Loucy (cell line): ENCODE measurements around the gene NOL8.

Source experiments
- EZH2phosphoT487 ChIP-seq: fragments of 200-600 bp; IDR thresholded peaks from 2 replicates; pipeline ENCODE4 v1.6.1; 2018; ENCODE audit warnings: antibody characterized with exemption, mild to moderate bottlenecking, moderate library complexity, borderline replicate concordance
- TF ChIP-seq, protein P1 (sequence below): fragments of 200-600 bp; sonication (generic); conservative IDR thresholded peaks from 2 replicates; pipeline ENCODE4 v1.5.1; 2014; ENCODE audit warnings: mild to moderate bottlenecking, antibody characterized with exemption, low read length

GRCh38 chr9:92265154-92265553 is 60.0 kb downstream of the NOL8 start:
- TF ChIP-seq, protein P1, sequence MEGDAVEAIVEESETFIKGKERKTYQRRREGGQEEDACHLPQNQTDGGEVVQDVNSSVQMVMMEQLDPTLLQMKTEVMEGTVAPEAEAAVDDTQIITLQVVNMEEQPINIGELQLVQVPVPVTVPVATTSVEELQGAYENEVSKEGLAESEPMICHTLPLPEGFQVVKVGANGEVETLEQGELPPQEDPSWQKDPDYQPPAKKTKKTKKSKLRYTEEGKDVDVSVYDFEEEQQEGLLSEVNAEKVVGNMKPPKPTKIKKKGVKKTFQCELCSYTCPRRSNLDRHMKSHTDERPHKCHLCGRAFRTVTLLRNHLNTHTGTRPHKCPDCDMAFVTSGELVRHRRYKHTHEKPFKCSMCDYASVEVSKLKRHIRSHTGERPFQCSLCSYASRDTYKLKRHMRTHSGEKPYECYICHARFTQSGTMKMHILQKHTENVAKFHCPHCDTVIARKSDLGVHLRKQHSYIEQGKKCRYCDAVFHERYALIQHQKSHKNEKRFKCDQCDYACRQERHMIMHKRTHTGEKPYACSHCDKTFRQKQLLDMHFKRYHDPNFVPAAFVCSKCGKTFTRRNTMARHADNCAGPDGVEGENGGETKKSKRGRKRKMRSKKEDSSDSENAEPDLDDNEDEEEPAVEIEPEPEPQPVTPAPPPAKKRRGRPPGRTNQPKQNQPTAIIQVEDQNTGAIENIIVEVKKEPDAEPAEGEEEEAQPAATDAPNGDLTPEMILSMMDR: no peak
- TF ChIP-seq EZH2phosphoT487: no peak
